ENCODE results near the gene RUNX3.
"Not testable (repeated sequence)": the region's sequence is repeated elsewhere in the genome, so short reads cannot be mapped to it uniquely, and the experiment has no call there.

Gene RUNX3

DNA sequence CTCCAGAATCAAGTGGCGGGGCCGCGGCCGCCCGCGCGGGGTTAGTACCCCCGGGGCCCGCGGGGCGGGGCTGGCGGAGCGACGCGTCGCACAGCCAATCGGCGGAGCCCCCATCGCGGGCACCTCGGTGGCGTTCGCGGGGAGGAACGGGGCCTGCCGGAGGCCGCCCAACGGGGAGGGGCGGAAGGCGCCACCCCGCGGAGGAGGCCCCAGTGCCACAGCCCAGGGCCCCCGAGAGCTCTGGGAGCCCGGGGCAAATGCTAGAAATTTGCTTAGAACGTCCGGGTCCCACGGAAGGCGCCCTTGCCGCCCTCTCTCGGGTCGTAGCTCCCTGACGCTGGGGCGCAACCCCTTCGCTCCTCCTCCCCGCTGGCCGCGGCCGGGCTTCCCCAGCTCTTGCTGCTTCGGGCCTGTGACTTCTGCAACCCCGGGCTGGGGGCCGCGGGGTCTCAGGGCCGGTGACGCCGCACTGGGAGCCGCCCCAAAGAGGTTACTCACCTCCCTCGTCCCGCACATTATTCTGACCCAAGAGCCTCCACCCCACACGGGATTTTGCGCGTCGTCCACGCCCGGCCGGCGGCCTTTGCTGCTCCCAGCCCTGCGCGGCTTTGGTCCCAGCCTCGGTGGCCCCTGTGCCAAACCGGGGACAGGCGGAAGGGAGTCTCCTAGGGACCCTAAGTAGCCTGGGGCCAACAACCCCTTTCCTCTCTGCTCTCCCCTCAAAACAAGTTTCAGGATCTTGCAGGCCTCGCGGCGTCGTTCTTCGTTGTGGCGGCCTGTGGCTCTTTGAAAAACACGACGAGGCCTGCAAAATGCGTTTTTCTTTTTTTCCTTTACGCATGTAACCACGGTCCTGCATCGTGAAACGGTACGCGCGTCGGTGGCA is at the start of gene RUNX3:
TSS of gene RUNX3 (minus strand) at position 17 of the 886 bp plus-strand sequence. CDS start 408 bp downstream, outside the sequence.
- DNase-seq = peak in 1 of 3 experiments; percentile 63

DNA sequence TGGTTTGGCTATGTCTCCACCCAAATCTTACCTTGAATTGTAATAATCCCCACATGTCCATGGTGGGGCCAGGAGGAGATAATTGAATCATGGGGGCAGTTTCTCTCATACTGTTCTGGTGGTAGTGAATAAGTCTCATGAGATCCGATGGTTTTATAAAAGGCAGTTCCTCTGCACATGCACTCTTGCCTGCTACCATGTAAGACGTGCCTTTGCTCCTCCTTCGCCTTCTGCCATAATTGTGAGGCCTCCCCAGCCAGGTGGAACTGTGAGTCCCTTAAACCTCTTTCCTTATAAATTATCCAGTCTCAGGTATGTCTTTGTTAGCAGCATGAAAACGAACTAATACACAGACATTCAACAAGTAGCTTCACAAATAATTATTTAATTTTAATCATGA is 49.2 kb upstream of the RUNX3 start:
- not testable (repeated sequence) for DNase-seq

DNA sequence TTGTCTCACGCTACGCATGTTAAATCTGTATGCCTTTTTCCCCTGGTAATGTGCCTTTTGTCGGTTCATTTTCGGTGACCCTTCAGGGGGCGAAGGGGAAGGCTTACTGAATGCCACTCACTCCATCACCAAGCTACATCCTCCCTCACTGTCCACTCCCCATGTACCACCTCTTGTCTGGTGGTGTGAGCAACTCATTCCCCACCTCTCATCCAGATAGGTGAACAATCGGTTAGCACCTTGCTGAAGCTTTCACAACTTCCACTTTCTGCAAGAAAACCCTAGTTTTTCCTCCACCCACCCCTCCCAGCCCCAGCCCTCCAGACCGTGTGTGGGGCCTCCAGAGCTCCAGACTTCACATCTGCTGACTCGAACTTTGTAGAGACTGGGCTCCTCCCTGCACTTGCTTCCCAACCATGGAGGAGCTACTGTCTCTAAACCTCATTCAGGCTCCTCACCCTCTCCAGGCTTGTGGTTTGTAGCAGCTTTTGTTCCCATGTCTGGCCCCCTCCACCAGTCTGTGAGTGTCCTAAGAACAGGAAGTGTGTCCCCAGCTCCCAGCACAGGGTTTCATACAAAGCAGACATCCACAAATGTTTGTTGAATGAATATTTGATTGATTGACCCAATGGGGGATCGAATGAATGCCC is 48.4 kb upstream of the RUNX3 start:
- DNase-seq = no peak

GRCh38 chr1:24975391-24975790 is 45.3 kb upstream of the RUNX3 start:
- no peak for DNase-seq

DNA sequence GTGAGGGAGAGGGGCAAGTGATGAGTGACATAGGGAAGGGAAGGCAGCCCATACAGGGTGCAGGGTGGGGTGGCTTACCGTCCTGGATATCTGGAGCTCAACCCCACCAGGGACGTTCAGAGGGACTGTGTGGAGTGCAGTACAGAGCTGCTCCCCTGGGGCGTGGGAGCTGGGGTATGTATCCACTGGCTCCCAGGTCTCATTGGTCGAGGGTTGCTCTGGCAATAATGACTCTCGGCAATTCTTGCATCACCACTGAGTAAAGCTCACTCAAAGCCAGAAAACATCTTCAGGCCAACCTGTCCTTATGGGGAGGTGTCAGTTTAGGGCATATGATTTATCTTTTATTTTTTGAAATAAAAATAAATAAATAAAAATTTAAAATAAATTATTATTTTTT is 43.2 kb upstream of the RUNX3 start:
- no peak for DNase-seq

DNA sequence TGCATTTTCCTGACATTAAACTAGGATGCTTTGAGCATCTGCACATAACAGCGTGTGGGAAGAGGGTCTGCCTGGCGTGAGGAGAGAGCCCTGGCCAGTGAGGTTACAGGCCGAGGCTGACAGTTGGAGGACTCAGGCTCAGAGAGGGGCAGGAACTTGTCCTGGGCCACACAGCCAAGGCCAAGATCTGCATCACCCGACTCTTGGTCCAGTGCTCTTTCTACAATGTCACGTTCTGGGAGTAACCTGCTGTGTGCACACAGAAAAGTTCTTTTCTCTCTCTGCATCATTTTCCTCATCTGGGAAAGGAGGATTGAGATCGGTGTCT is 42.8 kb upstream of the RUNX3 start:
- no peak for DNase-seq

DNA sequence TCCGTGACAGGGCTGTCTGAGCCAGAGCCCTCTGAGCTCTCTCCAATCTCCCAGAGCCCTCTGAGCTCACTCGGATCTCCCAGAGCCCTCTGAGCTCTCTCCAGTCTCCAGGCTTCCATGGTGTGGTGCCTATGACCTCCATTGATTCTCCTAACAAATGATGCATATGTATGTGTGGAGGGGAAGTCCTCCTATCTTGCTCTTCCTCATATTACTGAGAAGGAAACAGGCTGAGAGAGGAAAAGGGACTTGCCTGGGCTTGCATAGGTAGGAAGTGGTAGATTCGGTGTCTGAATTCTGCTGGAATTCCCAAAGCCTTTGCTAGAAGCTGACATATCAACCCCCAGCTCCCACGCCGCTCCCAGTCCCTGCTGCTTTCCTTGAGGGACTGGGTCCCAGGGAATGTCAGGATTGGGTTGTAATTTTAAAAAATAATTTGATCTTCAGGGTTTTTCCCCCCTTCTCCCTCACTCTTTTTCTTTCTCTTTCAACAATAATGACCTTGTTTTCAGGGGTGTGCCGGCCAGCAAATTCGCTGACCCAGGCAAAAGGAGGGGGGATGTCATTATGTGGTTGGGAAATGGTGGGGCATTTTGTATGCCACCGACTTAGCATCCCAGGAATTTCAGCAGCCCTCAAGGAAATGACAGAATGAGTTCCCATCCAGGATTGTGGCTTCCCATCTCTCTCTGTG is 42.3 kb upstream of the RUNX3 start:
- DNase-seq = no peak

GRCh38 chr1:24970926-24971875 is 41.1 kb upstream of the RUNX3 start:
- no peak for DNase-seq

DNA sequence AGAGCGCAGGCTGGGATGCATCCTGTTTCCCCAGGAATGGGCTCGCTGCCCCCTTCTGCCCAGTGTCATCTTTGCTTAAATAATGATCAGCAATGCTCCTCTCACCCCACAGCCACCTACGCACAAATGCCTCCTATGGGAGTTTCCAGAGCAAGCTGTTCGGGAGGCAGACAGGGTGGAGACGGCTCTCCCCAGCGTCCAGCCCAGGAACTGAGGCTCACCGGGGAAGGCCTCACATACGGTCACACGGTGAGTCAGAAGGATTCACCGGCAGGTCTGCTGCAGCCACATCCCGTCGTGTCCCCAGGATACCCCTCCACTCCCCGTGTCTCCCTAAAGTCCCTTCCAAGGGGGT is 40.3 kb upstream of the RUNX3 start:
- DNase-seq = no peak

- no peak for DNase-seq
Measured at GRCh38 chr1:24969596-24970398, 39.7 kb upstream of the RUNX3 start.

GRCh38 chr1:24968941-24969585 is 39.0 kb upstream of the RUNX3 start:
- no peak for DNase-seq

GRCh38 chr1:24967962-24968361 is 37.9 kb upstream of the RUNX3 start:
- no peak for DNase-seq

- no peak for DNase-seq
Measured at GRCh38 chr1:24967555-24967954, 37.5 kb upstream of the RUNX3 start.

DNA sequence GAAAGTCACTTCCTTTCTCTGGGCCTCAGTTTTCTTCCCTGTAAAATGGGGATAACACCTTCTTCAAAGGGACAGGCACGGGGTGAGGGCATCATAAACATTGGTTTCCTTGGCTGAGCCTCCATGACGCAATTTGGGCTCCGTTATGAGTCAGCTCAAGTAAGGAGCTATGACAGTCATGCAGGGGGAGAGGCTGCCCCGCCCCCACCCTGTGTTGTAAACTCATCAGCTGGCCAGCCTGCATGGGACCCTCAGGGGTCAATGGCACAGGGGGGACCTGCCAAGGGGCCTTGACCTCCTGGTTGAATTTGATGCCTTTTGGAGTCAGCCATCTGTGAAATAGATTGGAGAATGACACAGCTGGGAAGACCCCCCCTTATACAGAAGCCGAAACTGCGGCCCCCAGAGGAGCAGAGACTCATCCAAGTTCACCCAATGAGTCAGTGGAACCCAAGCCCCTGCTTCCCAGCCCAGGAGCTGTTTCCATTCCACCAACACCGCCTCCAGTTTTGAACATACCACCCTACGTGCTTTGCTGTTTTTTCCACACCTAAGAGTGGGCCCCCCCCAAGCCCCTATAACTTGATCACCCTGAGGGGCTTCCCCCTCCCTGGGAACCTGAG is 36.8 kb upstream of the RUNX3 start:
- no peak for DNase-seq

DNA sequence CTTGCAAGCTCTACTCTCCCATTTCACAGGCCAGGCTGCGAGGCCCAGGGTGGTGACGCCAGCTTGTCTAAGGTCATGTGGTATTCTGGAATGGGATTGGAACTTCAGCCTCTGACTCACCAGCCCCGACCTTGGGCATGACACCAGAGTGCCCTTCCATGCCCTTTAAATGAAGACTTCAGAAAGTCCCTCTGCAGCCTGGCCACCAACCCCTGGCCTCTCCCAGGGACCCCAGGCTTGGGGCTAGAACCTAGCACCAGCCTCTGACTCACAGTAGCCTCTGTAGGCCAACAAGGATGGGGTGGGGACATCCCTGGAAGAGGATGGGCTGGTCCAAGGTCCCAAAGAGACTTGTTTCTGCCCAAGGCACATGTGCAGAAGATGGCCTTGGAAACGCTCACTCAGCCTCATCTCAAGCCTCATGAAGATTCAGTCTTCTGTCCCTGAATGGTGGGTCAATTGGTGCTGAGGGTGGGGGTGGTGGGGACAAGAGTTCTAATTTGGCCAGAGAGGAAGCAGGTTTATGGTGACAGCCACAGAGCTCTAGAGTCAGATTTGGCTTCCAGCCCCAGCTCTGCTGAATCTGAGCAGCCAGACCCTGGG is 36.1 kb upstream of the RUNX3 start:
- DNase-seq = no peak

DNA sequence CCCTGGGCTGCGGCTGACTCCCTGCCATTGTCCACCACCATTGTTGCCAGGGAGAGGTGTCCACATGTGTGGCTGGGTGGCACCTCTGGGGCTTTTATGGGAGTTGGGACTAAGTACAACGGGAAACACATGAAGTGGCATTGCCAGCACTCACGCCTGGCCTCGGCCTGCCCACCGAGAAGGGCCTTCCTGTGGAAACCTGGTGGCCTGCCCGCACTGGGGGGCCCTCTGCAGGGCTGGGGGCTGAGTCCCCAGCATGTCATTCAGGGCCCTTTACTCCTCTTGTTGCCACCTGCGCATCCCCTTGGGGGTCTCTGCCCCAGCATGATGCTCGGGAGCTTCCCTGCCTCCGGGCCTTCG is 35.5 kb upstream of the RUNX3 start:
- no peak for DNase-seq

GRCh38 chr1:24964811-24965570 is 34.9 kb upstream of the RUNX3 start:
- no peak for DNase-seq

DNA sequence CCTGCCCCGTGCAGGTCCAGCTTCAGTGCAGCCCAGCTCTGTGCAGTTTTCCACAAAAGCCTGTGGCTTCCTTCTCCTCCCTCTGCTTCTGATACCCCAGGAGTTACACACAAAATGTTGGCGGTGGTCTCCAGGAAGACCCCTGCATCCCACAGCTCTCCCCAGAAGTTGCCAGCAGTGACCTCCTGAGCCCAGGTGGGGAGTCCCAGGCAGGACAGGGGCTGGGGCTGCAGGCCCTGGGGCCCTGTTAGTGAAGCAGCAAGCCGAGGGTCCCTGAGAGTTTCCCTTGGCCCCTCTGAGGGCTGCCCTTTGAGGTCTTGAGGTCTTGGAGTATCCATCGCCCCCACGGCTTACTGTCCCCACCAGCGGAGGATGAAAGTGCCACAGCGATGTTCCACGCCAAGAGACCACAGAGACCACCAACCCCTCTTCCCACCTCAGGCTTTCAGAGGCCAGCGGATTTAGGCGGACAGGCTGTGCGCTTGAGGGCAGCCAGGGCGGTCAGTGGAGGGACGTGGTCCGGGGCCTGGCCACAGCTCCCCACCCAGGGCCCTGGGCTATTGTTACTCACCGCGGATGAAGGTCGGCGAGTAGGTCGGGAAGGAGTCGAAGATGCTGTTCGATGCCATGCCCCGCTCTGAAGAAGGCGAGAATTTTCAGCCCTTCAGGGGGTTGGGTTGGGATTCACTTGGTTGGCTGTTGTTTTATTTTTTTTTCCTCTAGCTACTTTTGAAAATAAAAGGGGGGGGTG is 34.0 kb upstream of the RUNX3 start:
- DNase-seq = no peak

Measured in NCI-H1417 (cell line).